DOHH2 (cell line): ENCODE results near the gene VPS4A.

ENCODE experiments used
- H3F3A ChIP-seq: fragments of 200-600 bp; sonication (generic), shearing (Covaris generic); 2 replicates; pipeline ENCODE4 v1.6.0; 2016; ENCODE audit warnings: antibody characterized with exemption, mild to moderate bottlenecking; ENCODE audit not compliant: control insufficient read depth, insufficient read depth
- H3K27ac ChIP-seq: fragments of 200-600 bp; sonication (generic); 2 replicates; pipeline ENCODE4 v1.5.1; 2014; ENCODE audit warnings: low read depth, mild to moderate bottlenecking, low read length, moderate library complexity
- H3K27me3 ChIP-seq: fragments of 200-600 bp; sonication (generic); 2 replicates; pipeline ENCODE4 v1.6.1; 2014; ENCODE audit warnings: mild to moderate bottlenecking, low read length, mixed read lengths; ENCODE audit not compliant: control insufficient read depth
- H3K36me3 ChIP-seq: fragments of 200-600 bp; sonication (generic); 2 replicates; pipeline ENCODE4 v1.6.1; 2014; ENCODE audit warnings: mild to moderate bottlenecking, low read length, moderate library complexity, mixed read lengths; ENCODE audit not compliant: control insufficient read depth
- H3K4me1 ChIP-seq: fragments of 200-600 bp; sonication (generic); 2 replicates; pipeline ENCODE4 v1.6.1; 2014; ENCODE audit warnings: mild to moderate bottlenecking, low read length, mixed read lengths; ENCODE audit not compliant: control insufficient read depth
- H3K4me2 ChIP-seq: fragments of 200-600 bp; sonication (generic); 2 replicates; pipeline ENCODE4 v1.6.0; 2014; ENCODE audit warnings: mild to moderate bottlenecking, low read length, moderate library complexity
- H3K4me3 ChIP-seq: fragments of 200-600 bp; sonication (generic); 2 replicates; pipeline ENCODE4 v1.5.1; 2014; ENCODE audit warnings: mild to moderate bottlenecking, low read length, mixed read lengths
- H3K79me2 ChIP-seq: fragments of 200-600 bp; sonication (generic); 2 replicates; pipeline ENCODE4 v1.6.1; 2014; ENCODE audit warnings: mild to moderate bottlenecking, low read length, mixed read lengths; ENCODE audit not compliant: control insufficient read depth
- H3K9me2 ChIP-seq: fragments of 200-600 bp; sonication (generic); replicated peaks from 2 replicates; pipeline ENCODE4 v1.6.1; 2014; ENCODE audit warnings: mild to moderate bottlenecking, low read length, mixed read lengths; ENCODE audit not compliant: control insufficient read depth
- H3K9me3 ChIP-seq: fragments of 200-600 bp; sonication (generic); 2 replicates; pipeline ENCODE4 v1.6.1; 2014; ENCODE audit warnings: antibody characterized with exemption, low read length, mixed read lengths; ENCODE audit not compliant: control insufficient read depth, insufficient read depth
- H4K20me1 ChIP-seq: fragments of 200-600 bp; sonication (generic); 2 replicates; pipeline ENCODE4 v1.6.0; 2014; ENCODE audit warnings: low read depth, mild to moderate bottlenecking, antibody characterized with exemption, low read length, moderate library complexity; ENCODE audit not compliant: control insufficient read depth, insufficient read depth
- EZH2phosphoT487 ChIP-seq: fragments of 200-600 bp; sonication (generic); IDR thresholded peaks from 2 replicates; pipeline ENCODE4 v1.6.1; 2017; ENCODE audit warnings: borderline replicate concordance, mild to moderate bottlenecking, antibody characterized with exemption, low read length, moderate library complexity, mixed read lengths
- TF ChIP-seq, protein P1 (sequence below): fragments of 200-600 bp; sonication (generic); IDR thresholded peaks from one replicate; pipeline ENCODE4 v1.5.1; 2014; ENCODE audit warnings: antibody characterized with exemption, mild to moderate bottlenecking, low read depth, low read length; ENCODE audit not compliant: poor library complexity, severe bottlenecking

The VPS4A gene

DNA sequence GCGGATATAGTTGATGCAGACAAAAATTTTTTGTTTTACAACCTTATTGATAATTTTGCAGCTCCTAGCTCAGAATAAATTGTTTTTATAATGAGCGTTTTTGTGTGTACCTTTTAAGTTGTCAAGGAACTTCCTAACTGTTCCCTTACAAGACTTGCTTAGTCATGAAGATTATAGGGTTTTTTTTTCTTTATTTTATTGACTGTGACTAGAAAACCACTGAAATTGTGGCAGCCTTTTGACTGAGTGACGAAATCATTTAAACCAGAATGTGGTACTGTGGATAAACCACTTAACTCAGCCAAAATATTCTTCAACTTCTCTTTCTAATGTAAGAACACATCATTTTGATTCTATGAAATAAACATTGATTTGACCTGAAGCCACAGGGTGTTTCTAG, 40.8 kb upstream of the VPS4A start:
- H4K20me1 ChIP-seq, result no peaks in the 10 kb centered on the region
- H3F3A ChIP-seq, result no peaks in the 10 kb centered on the region
- H3K36me3 ChIP-seq, result peaks cover 13% of the 10 kb centered on the region
- H3K9me3 ChIP-seq, result no peaks in the 10 kb centered on the region
- no peak for TF ChIP-seq EZH2phosphoT487
- TF ChIP-seq, protein P1, sequence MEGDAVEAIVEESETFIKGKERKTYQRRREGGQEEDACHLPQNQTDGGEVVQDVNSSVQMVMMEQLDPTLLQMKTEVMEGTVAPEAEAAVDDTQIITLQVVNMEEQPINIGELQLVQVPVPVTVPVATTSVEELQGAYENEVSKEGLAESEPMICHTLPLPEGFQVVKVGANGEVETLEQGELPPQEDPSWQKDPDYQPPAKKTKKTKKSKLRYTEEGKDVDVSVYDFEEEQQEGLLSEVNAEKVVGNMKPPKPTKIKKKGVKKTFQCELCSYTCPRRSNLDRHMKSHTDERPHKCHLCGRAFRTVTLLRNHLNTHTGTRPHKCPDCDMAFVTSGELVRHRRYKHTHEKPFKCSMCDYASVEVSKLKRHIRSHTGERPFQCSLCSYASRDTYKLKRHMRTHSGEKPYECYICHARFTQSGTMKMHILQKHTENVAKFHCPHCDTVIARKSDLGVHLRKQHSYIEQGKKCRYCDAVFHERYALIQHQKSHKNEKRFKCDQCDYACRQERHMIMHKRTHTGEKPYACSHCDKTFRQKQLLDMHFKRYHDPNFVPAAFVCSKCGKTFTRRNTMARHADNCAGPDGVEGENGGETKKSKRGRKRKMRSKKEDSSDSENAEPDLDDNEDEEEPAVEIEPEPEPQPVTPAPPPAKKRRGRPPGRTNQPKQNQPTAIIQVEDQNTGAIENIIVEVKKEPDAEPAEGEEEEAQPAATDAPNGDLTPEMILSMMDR, result no peak
- no peaks in the 10 kb centered on the region for H3K9me2 ChIP-seq
- H3K4me2 ChIP-seq, result no peak overlapping the region
- no peaks in the 10 kb centered on the region for H3K79me2 ChIP-seq
- H3K4me3 ChIP-seq, result no peak overlapping the region
- no peak overlapping the region for H3K27ac ChIP-seq
- no peaks in the 10 kb centered on the region for H3K27me3 ChIP-seq
- H3K4me1 ChIP-seq, result no peaks in the 10 kb centered on the region

DNA sequence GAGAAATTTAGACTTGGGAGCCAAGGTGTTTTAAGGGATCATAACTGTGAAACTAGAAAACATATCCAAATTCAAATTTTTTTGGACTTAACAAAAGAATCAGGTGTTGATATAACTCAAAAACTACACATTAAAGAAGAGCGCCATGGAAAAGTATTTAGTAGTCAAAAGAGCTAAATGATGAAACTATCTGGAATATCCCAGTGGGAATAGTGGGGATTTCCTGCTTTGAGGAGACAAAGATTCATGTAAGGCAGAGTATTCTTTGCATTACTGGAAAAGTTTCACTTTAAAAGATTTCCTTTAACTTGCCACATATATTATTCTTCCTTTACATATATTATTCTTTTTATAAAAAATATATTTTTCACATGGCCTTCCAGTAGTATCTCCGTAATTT, 40.3 kb upstream of the VPS4A start:
- TF ChIP-seq, protein P1, result no peak
- TF ChIP-seq EZH2phosphoT487, result no peak
- H3F3A ChIP-seq, result no peaks in the 10 kb centered on the region
- H3K4me1 ChIP-seq, result no peaks in the 10 kb centered on the region
- H3K4me3 ChIP-seq, result no peak overlapping the region
- no peaks in the 10 kb centered on the region for H4K20me1 ChIP-seq
- no peak overlapping the region for H3K4me2 ChIP-seq
- no peaks in the 10 kb centered on the region for H3K27me3 ChIP-seq
- H3K9me3 ChIP-seq, result no peaks in the 10 kb centered on the region
- H3K79me2 ChIP-seq, result no peaks in the 10 kb centered on the region
- no peak overlapping the region for H3K27ac ChIP-seq
- no peaks in the 10 kb centered on the region for H3K9me2 ChIP-seq
- peaks cover 13% of the 10 kb centered on the region for H3K36me3 ChIP-seq

DNA sequence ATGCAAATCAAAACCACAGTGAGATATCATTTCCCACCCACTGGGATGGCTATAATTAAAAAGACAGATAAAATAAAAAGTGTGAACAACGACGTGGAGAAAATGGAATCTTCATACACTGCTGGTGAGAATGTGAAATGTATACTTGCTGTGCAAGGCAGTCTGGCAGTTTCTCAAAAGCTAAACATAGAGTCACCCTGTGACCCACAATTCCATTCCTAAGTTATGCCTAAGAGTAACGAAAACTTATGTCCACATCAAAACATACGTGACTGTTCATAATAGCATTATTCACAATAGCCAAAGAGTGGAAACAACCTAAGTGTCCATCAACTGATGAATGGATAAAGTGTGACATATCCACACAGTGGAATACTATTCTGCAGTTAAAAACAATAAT, 38.1 kb upstream of the VPS4A start:
- H3K4me2 ChIP-seq, result no peak overlapping the region
- no peaks in the 10 kb centered on the region for H4K20me1 ChIP-seq
- H3K79me2 ChIP-seq, result no peaks in the 10 kb centered on the region
- H3K9me3 ChIP-seq, result no peaks in the 10 kb centered on the region
- TF ChIP-seq EZH2phosphoT487, result no peak
- TF ChIP-seq, protein P1, result no peak
- peaks cover 13% of the 10 kb centered on the region for H3K36me3 ChIP-seq
- H3K4me1 ChIP-seq, result no peaks in the 10 kb centered on the region
- H3K27ac ChIP-seq, result no peak overlapping the region
- no peaks in the 10 kb centered on the region for H3K27me3 ChIP-seq
- no peaks in the 10 kb centered on the region for H3K9me2 ChIP-seq
- H3K4me3 ChIP-seq, result no peak overlapping the region
- no peaks in the 10 kb centered on the region for H3F3A ChIP-seq
